ENCODE data around the gene PRPF19. TPM values are rescaled to one million over a fixed set of nuclear protein-coding genes. Genes with fewer than 3 reads are reported as not detected.
A peak's percentile ranks its signal among the peaks of the same experiment; 100 is the strongest.

Gene PRPF19
- total and polyA plus RNA-seq, 9 of the 15 experiments (the other 6 are each of a cell fraction or from before 2014, with no cell fraction given): 9.4 to 212 (median 73.2) TPM

DNA sequence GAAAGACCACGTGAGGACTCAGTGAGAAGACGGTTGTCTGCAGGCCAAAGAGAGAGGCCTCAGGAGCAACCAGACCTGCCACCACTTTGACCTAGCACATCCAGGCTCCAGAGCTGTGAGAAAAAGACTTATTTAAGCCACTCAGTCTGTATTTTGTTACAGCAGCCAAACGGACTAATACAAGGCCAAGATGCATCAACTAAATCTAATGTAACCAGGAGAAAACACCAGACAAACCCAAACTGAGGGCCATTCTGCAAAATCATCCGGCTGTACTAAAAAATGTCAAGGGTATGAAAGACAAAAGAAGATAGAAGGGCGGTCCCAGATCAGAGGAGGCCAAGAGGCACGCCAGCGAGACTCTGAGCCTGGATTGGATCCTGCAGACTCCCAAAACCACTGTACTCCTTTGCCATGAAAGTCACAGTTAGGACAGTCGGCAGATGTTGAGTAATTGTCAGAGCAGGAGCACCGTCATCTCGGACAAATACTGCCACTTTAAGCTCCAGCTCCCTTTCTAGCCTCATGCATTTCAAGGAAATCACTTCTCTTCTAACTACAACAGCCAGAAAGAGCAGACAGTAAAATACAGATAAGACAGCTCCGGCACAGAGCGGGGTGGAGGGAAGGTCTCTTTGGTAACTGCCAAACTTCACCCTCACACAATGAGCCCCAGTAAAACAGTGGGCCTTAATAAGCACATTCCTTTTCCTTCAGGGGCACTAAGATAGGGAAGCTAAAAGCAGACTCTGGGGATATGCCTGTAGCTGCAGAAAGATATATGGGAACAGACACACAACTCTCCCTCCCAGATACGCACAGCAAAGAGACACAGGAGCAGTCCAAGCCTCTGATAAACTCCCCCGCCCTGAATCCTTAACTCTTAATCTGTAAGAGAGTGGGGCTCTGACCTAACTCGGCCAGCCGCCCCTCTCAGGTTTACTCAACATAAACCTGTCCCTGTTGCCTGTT, 42.5 kb downstream of the PRPF19 start (continued):
- TF ChIP-seq ZNF165 (CRISPR knock-in tag; IDR thresholded peaks at IDR 0.05; ENCODE audit: borderline replicate concordance) (no peak), NFIC (IDR thresholded peaks at IDR 0.05) (peak; percentile 71), ETS2 (tag; IDR thresholded peaks at IDR 0.05; ENCODE audit: borderline replicate concordance, poor library complexity, severe bottlenecking) (no peak), YBX1 (IDR thresholded peaks at IDR 0.05) (no peak), MTA2 (IDR thresholded peaks at IDR 0.05; ENCODE audit: low read depth) (peak; percentile 34; the same call in 1 of the 2 replicates), PML (IDR thresholded peaks at IDR 0.05; ENCODE audit: low read length) (0 out of 2 replicates have a peak, but pooled peaks have one; percentile 12), LEF1 (IDR thresholded peaks at IDR 0.05) (0 out of 2 replicates have a peak, but pooled peaks have one; percentile 33), ZNF316 (IDR thresholded peaks at IDR 0.05) (no peak), PHF20 (IDR thresholded peaks at IDR 0.05; ENCODE audit: partially characterized antibody) (no peak), ZNF354B (CRISPR knock-in tag; IDR thresholded peaks at IDR 0.05) (no peak), CBX3 (IDR thresholded peaks at IDR 0.05; ENCODE audit: borderline replicate concordance in 1 of 2, low read length in 2 of 2) (0 out of 3 replicates have a peak, but pooled peaks of 1 of the 2 experiments have one; percentile 18), EGR1 (conservative IDR thresholded peaks at IDR 0.05) (peak; percentile 41), ZNF551 (CRISPR knock-in tag; IDR thresholded peaks at IDR 0.05) (no peak), ARID1B (IDR thresholded peaks at IDR 0.05) (peak; percentile 89), L3MBTL2 (IDR thresholded peaks at IDR 0.05) (no peak), DACH1 (IDR thresholded peaks at IDR 0.05; ENCODE audit: partially characterized antibody) (no peak), PHF21A (IDR thresholded peaks at IDR 0.05; ENCODE audit: borderline replicate concordance, low read depth) (peak; percentile 76; the same call in 1 of the 2 replicates)
- TF ChIP-seq, protein P1, sequence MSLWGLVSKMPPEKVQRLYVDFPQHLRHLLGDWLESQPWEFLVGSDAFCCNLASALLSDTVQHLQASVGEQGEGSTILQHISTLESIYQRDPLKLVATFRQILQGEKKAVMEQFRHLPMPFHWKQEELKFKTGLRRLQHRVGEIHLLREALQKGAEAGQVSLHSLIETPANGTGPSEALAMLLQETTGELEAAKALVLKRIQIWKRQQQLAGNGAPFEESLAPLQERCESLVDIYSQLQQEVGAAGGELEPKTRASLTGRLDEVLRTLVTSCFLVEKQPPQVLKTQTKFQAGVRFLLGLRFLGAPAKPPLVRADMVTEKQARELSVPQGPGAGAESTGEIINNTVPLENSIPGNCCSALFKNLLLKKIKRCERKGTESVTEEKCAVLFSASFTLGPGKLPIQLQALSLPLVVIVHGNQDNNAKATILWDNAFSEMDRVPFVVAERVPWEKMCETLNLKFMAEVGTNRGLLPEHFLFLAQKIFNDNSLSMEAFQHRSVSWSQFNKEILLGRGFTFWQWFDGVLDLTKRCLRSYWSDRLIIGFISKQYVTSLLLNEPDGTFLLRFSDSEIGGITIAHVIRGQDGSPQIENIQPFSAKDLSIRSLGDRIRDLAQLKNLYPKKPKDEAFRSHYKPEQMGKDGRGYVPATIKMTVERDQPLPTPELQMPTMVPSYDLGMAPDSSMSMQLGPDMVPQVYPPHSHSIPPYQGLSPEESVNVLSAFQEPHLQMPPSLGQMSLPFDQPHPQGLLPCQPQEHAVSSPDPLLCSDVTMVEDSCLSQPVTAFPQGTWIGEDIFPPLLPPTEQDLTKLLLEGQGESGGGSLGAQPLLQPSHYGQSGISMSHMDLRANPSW (CRISPR knock-in tag; IDR thresholded peaks at IDR 0.05): no peak
- TF ChIP-seq, protein P2, sequence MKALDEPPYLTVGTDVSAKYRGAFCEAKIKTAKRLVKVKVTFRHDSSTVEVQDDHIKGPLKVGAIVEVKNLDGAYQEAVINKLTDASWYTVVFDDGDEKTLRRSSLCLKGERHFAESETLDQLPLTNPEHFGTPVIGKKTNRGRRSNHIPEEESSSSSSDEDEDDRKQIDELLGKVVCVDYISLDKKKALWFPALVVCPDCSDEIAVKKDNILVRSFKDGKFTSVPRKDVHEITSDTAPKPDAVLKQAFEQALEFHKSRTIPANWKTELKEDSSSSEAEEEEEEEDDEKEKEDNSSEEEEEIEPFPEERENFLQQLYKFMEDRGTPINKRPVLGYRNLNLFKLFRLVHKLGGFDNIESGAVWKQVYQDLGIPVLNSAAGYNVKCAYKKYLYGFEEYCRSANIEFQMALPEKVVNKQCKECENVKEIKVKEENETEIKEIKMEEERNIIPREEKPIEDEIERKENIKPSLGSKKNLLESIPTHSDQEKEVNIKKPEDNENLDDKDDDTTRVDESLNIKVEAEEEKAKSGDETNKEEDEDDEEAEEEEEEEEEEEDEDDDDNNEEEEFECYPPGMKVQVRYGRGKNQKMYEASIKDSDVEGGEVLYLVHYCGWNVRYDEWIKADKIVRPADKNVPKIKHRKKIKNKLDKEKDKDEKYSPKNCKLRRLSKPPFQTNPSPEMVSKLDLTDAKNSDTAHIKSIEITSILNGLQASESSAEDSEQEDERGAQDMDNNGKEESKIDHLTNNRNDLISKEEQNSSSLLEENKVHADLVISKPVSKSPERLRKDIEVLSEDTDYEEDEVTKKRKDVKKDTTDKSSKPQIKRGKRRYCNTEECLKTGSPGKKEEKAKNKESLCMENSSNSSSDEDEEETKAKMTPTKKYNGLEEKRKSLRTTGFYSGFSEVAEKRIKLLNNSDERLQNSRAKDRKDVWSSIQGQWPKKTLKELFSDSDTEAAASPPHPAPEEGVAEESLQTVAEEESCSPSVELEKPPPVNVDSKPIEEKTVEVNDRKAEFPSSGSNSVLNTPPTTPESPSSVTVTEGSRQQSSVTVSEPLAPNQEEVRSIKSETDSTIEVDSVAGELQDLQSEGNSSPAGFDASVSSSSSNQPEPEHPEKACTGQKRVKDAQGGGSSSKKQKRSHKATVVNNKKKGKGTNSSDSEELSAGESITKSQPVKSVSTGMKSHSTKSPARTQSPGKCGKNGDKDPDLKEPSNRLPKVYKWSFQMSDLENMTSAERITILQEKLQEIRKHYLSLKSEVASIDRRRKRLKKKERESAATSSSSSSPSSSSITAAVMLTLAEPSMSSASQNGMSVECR (CRISPR knock-in tag; IDR thresholded peaks at IDR 0.05): no peak
- TF ChIP-seq, protein P3, sequence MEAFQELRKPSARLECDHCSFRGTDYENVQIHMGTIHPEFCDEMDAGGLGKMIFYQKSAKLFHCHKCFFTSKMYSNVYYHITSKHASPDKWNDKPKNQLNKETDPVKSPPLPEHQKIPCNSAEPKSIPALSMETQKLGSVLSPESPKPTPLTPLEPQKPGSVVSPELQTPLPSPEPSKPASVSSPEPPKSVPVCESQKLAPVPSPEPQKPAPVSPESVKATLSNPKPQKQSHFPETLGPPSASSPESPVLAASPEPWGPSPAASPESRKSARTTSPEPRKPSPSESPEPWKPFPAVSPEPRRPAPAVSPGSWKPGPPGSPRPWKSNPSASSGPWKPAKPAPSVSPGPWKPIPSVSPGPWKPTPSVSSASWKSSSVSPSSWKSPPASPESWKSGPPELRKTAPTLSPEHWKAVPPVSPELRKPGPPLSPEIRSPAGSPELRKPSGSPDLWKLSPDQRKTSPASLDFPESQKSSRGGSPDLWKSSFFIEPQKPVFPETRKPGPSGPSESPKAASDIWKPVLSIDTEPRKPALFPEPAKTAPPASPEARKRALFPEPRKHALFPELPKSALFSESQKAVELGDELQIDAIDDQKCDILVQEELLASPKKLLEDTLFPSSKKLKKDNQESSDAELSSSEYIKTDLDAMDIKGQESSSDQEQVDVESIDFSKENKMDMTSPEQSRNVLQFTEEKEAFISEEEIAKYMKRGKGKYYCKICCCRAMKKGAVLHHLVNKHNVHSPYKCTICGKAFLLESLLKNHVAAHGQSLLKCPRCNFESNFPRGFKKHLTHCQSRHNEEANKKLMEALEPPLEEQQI (IDR thresholded peaks at IDR 0.05): no peak
